Psoas muscle (tissue), 8 donors: ENCODE results near the gene OR6A2. TPM values are rescaled to one million over a fixed set of nuclear protein-coding genes. Genes with fewer than 3 reads are reported as not detected.

Source experiments
- ATAC-seq, 4 donors: fragments of 200-7000 bp; cut with Tn5 transposase; one replicate each; pipeline ENCODE4 v1.9.1; 2020; ENCODE audit warnings: moderate library complexity in 3 of 4, mild to moderate bottlenecking in 2 of 4
- DNase-seq, 2 donors: peaks; one replicate each; pipeline ENCODE4 v3.0.0-alpha.2; 2020
- H3K27ac ChIP-seq: fragments of 200-600 bp; one replicate; pipeline ENCODE4 v1.8.0; 2022
- H3K27me3 ChIP-seq, 3 donors: fragments of 200-600 bp in 1 of 3; one replicate each; pipeline versions ENCODE4 v1.6.1 to v1.8.0; 2013 to 2022; ENCODE audit warnings: low read length in 2 of 3, mild to moderate bottlenecking in 2 of 3, moderate library complexity in 1 of 3; ENCODE audit not compliant: insufficient read depth in 3 of 3
- H3K36me3 ChIP-seq, 2 donors: fragments of 200-600 bp in 1 of 2; one replicate each; pipeline versions ENCODE4 v1.6.1 to v1.8.0; 2013 to 2022; ENCODE audit warnings: low read depth in 1 of 2, mild to moderate bottlenecking in 1 of 2, moderate library complexity in 1 of 2; ENCODE audit not compliant: insufficient read depth in 1 of 2
- H3K4me1 ChIP-seq: fragments of 200-600 bp; one replicate; pipeline ENCODE4 v1.8.0; 2022
- H3K4me3 ChIP-seq: fragments of 200-600 bp; one replicate; pipeline ENCODE4 v1.8.0; 2022; ENCODE audit warnings: mild to moderate bottlenecking
- H3K9me3 ChIP-seq: fragments of 200-600 bp; one replicate; pipeline ENCODE4 v1.8.0; 2022
- CTCF ChIP-seq: fragments of 200-600 bp; IDR thresholded peaks from one replicate; pipeline ENCODE4 v1.8.0; 2022; ENCODE audit warnings: antibody characterized with exemption
- WGBS, 3 donors: extraction: QIAGEN DNeasy Blood & Tissue Kit; methylation state at CpG; one replicate each; pipeline versions ENCODE4 v1.1.6 to v1.1.7; 2013; 5-methylcytosine and 5-hydroxymethylcytosine counted together
- intact Hi-C, 2 donors: fragments of 100-400 bp; cut with DNase I; formaldehyde crosslinking; loops; one replicate each; pipeline versions ENCODE4 v1.11.0 to v1.14.2; 2022
- polyA plus RNA-seq, 3 donors: library from polyadenylated mRNA; stranded (reverse); fragments of 200-250 nt; gene quantifications; one replicate each; pipeline ENCODE4 v1.2.3, GENCODE V29; 2013
- total RNA-seq, 4 donors: library from RNA; stranded (reverse); fragmentation: NEBNext Ultra II Directional in 2 of 4; extraction: Animal tissue kit (Norgen Biotek cat#: 25700) in 2 of 4; gene quantifications; one replicate each; pipeline versions ENCODE4 v1.2.1 to v1.2.4, GENCODE V29; 2021 to 2023
- donor health status: healthy with polysubstance abuse.
- donor health status: DM: no; HTN: no; CAD: no; lungs with moderate emphysema.
- donor health status: Bipolar disorder and iron deficiency.
- donor health status: healthy.
- donor health status: DM: yes; HTN: yes; CAD: no.
- donor health status: DM: no; HTN: no; CAD: no.
- donor health status: DM: no; HTN: no; CAD: no.
- donor health status: DM: yes; HTN: yes; CAD: no.

The OR6A2 gene
- total and polyA plus RNA-seq, 7 donors: not detected

GRCh38 chr11:6755953-6756347, 43.5 kb downstream of the OR6A2 start:
- no peak for TF ChIP-seq CTCF
- no peak for ATAC-seq
- Histone ChIP-seq H3K4me1 (no peaks in the 10 kb centered on the region), H3K9me3 (no peaks in the 10 kb centered on the region), H3K27me3 (no peaks in the 10 kb centered on the region), H3K36me3 (no peaks in the 10 kb centered on the region), H3K4me3 (no peak overlapping the region), H3K27ac (no peak overlapping the region)
- intact Hi-C loops: no loop called here
- 89 to 96% (median 95%) methylated on average over 1 of the region's 1 CpG for WGBS, 3 donors
- no peak for DNase-seq

GRCh38 chr11:6755303-6755952, 44.1 kb downstream of the OR6A2 start:
- no peaks in the 10 kb centered on the region for H3K9me3 ChIP-seq
- no peak overlapping the region for H3K4me3 ChIP-seq
- WGBS, 3 donors: 4 to 7% (median 7%) methylated on average over 5 of the region's 5 CpGs
- H3K4me1 ChIP-seq: no peaks in the 10 kb centered on the region
- no peaks in the 10 kb centered on the region for H3K36me3 ChIP-seq
- ATAC-seq: peak in 2 of 4 donors; percentile 42 to 66
- no peak for DNase-seq
- intact Hi-C loops: no loop called here
- H3K27me3 ChIP-seq: no peaks in the 10 kb centered on the region
- H3K27ac ChIP-seq: no peak overlapping the region
- TF ChIP-seq CTCF: peak; percentile 81

GRCh38 chr11:6747097-6747668, 52.3 kb downstream of the OR6A2 start:
- no peak for TF ChIP-seq CTCF
- intact Hi-C loops: no loop called here
- WGBS, 3 donors: 71 to 78% (median 76%) methylated on average over 3 of the region's 3 CpGs
- H3K4me3 ChIP-seq: no peak overlapping the region
- no peak for ATAC-seq
- H3K27ac ChIP-seq: no peak overlapping the region
- H3K9me3 ChIP-seq: no peaks in the 10 kb centered on the region
- no peaks in the 10 kb centered on the region for H3K36me3 ChIP-seq
- H3K4me1 ChIP-seq: no peaks in the 10 kb centered on the region
- no peaks in the 10 kb centered on the region for H3K27me3 ChIP-seq
- no peak for DNase-seq

- WGBS, 3 donors: 65 to 76% (median 68%) methylated on average over 1 of the region's 1 CpG
- Histone ChIP-seq H3K9me3 (no peaks in the 10 kb centered on the region), H3K27me3 (no peaks in the 10 kb centered on the region), H3K27ac (peak overlapping the region; percentile 70), H3K4me3 (peak overlapping the region; percentile 52), H3K4me1 (no peaks in the 10 kb centered on the region), H3K36me3 (no peaks in the 10 kb centered on the region)
- DNase-seq: no peak
- ATAC-seq: no peak
- no peak for TF ChIP-seq CTCF
- intact Hi-C loops: no loop called here
Measured at GRCh38 chr11:6746626-6747025, 52.9 kb downstream of the OR6A2 start.
